HG03066 (cell line): ENCODE results near the gene RYR3.

Experiments
- ATAC-seq: cut with Tn5 transposase; IDR thresholded peaks from one replicate; pipeline ENCODE4 v1.9.1; 2021; ENCODE audit warnings: low read depth; ENCODE audit not compliant: unreplicated experiment

RYR3 gene

DNA sequence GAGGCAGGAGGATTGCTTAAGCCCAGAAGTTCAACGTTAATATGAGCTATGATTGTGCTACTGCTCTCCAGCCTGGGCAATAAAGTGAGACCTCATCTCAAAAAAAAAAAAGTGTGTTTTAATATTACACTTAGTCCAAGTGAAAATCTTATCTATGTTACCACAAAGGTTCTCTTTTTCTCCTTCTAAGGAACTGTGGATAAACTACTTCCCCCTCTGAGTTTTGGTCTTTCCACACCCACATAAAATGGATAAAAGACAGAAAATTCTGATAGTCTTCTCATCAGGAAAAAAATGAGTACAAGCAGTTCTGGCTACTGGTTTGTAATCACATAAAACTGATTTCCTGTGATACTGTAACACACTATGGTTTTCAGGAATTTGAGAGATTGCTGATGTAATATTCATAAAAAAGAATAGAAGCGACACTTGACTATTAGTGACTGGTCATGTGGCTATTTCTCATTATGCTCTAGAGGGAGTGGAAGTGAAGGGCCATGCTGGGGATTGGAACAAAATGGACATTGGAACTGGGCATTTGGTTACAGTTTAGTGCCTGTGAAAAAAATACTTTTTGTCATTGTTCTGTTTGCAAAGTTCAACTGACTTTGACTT lies 68.2 kb downstream of the RYR3 start:
- ATAC-seq = no peak

DNA sequence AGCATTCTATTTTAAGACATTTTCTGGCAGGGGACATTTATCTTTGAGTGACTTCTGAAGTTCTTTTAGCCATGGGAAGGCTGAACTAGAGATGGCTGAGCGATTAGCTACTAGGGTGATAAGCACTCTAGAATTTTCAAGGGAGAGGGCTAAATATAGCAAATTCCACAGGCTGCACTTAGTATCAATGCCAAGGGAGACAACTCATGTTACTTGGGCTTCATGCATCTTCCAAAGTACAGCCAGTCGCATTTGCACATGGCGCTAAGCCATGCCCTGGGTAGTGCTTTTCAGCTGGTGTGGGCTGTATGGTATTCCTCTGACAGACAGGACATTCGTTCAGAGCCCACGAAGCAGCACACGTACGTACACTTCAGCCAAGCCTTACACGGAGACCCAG lies 69.6 kb downstream of the RYR3 start:
- ATAC-seq = no peak

DNA sequence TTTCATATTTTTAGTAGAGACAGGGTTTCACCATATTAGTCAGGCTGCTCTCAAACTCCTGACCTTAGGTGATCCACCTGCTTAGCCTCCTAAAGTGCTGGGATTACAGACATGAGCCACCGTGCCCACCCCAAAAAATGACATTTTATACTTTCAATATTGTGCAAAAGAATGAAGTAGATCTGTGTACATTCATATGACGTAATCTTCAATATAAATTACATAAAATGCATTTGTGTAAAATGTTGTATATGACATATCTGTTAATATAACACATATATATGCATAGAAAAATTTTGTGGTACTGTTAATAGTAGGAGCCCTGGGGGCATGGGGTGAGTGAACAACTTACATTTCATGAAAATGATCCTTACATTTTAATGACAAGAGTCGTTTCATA lies 71.7 kb downstream of the RYR3 start:
- no peak for ATAC-seq

DNA sequence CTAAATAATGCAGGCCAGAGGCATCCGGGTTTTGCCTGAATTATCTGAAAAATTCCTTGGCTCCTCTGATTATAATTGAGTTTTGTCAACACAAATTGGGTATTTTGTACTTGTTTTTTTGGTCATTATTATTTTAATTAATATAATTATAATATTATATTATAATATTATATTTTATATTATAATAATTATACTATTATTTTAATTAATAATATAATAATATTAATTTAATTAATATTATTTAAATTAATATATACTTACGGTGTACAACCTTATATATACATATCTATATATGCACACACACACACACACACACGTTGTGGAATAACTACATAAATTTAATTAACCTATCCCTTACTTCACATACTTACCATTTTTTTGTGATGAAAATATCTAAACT lies 73.5 kb downstream of the RYR3 start:
- ATAC-seq = no peak

DNA sequence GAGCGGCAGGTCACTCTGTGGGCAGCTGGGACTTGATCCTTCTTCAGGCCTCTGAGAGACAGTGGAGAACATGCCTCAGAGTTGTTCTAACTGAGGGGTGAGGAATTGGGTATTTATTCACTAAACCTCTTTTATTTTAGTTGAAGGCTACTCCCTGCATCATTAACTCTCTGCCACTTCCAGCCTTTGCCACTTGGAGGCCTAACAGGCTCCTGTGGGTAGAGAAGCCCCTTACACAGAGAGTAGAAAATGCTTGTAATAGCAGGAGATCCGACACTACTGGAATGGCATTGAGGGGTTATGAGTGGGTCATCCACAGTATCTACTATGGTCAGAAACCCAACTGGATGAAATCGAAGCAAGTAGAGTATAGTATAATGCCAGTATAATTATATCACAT lies 81.7 kb downstream of the RYR3 start:
- ATAC-seq = no peak

DNA sequence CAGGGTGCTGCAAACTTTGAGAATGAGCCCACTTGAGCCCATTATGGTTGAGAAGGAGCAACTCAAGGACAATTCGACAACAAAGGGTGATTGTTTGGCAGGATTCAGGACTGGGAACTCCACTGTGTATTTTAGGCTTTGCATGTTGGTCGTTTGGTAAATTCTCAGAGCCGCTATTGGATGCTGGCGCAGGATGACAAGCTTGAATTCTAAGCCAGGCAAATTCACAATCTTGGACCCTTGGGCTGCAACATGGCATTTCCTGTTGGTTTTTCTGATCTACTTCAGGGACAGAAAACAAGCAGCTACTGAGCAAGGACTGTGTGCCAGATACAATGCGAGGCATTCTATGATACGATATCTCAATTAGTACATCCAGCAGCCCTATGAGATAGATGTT lies 82.8 kb downstream of the RYR3 start:
- no peak for ATAC-seq

DNA sequence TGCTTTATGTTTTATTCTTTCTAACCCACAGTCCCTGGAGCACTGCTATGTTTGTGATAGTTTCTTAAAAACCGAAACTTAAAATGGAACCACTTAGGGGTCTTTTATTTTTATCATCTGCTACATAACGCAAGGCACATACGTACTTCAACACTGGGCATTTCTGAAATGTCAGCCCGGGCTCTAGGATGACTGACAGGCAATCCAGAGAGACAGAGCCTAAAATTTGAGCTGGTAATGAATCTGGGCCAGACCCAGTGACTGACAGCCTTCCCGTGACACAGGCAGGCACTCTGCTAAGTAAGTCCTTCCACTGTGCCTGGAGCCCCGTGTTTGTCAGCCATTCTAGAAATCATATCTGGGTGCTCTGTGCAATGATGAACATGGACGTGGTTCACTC lies 84.6 kb downstream of the RYR3 start:
- no peak for ATAC-seq

DNA sequence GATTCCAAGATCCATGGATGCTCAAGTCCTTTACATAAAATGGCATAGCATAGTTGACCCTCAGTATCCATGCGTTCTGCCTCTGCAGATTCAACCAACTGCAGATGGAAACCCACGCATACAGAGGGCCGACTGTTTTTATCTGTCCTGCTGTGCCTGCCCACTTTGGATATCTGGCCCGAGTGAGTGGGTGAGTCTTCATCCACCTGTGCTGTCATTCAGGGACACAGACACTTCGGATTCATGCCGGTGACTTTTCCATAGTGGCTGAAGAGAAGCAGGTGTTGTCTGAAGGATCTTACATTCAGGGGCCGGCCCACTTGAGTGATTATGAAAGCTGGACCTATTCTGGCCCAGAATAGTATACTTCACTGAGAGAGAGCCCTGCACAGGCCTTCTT lies 85.1 kb downstream of the RYR3 start:
- ATAC-seq = no peak

DNA sequence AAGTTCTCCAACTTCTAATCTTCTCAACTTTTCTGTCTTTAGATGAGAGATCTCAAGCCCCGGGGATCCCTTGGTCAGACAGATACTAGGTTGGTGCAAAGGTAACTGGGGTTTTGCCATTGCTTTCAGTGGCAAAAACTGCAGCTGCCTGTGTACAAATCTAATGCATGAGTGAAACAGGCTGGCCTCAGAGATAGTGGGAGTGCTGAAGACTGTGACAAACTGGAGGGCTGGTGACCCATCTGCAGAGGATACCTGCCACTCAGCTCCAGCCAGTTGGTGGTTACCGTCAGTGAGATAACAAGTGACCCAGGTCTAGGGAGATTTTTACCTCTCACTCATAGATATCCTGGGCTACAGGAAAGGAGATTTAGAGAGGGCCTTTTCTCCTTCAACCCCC lies 85.7 kb downstream of the RYR3 start:
- ATAC-seq = no peak

DNA sequence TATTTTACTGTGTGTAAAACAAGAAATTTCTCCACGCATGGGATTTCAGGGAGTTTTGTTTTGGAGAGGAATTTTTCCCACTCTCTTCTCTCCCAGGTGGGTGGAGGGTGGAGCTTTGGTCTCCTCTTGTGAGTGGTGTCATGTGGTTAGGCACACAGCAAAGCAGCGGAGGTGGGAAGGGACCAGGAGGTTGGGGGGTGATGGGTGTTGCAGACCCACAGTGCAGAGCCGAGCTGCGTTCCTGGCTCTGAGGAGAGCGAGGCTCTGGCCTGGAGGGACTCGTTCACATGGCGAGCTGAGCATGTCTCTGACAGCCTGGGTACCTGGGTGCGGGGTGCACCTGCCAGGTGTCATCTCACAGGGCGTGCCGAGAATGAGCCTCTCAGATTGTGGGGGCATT lies 87.8 kb downstream of the RYR3 start:
- ATAC-seq = no peak

DNA sequence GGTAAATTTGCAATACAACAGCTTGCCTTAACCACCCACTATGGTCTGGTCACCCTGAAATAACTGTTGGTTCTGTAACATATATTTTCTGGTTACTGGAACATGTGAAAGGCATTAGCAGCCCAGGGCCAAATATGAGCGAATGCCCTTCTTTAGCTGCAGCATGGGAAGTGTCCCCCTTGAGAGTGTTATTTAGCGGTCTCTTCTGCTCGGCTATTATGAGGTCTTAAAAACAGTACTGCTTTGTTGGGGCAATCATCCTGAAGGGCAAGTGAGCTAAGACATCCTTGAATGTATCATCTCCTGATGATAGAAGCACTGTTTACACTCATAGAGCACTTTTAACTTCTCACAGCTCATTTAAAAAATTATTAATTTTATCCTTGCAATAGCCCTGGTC lies 90.2 kb downstream of the RYR3 start:
- ATAC-seq = no peak

DNA sequence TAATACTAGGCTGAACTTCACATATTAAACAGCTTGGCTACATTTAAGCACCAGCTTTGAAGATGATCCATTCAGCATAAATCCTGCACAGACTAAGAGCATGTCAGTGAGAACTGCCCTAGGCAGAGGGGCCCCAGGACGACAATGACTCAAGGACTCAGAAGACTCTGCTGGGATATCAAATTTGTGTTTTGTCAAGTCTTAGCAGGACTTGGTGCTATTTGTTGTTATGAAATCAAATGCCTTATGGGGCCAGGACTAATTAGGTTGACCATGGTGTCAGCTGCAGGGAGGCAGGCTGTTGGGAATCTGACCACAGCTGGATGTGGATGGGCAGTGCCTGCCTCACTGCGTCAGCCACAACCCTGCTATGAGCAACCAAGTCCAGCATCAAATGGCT lies 91.8 kb downstream of the RYR3 start:
- no peak for ATAC-seq

DNA sequence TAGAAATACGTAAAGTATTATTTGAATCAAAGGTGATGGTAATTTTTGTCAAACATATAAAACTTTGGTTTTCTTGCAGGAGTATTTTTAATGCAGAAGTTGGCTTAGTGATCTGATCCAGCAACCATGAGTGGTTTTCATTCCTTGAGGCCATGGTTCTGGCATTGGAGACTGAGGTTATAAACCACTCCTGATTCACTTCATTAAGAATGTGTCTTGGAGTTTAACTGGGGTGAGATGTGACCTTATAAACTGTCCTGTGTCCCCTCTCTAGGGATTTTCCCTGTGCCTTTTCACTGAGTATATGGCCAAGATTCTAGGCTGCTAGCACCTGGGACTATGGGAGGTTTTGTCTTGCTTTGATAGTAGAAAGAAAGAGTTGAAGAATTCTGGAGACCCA lies 94.3 kb downstream of the RYR3 start:
- ATAC-seq = no peak

DNA sequence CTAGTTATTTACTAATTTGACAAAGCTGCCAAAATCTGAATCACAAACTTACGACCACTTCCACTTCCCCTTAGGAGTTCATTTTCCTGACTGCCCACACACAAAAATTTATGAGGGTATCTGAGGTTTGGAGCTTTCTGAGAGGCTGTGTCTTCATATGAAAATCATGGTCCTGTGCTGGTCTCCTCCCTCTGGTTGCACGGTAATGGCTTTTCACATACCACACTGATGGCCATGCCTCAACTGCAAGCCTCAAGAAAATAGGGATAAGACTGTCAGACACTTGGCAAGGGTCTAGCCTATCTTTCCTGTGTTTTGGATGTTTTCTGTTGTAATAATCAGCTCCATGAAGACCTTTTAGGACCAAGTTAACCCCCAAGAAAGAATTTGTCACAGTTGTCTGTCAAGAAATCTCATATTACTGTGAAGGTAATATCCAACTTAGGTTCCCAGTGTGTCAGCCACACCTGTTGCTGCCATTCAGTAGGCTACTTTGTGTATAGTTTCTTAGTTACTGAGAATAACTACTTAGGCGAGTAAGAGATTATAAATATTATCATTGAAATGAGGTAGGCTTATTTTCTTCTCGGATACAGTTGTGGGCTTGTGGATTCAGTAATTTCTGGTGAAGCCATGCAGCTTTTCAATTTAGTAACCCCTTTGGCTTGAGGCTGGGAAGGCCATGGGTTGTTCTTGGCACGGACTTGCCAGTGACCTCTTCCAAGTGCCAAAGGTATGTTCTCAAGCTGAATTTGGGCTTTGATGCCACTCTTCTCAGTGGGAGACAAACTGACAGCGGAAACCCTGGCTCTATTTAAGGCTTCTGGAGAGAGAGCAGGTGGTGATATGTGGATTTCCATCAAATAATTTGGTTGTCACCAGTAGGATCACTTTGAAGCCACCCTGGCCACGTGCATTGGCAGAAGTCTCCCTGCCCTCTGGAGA lies 101.1 kb downstream of the RYR3 start:
- no peak for ATAC-seq

DNA sequence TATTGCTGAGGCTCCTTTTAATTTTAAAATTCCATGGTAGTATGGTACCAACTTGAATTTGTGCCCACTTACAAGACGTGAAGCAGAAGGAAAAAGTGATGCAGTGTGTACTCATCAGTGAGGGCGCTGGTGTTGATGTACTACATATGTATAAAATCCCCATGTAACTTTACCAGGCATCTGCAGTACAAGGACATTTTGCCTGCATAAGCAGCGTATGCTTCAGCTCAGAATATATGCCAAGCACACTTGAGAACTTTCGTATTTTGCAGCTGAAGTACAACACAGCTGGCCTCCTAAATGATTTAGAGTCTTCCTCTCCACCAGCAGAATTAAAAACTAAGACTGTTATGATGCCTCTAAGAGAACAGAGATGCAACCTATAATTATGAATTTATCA lies 108.9 kb downstream of the RYR3 start:
- no peak for ATAC-seq

DNA sequence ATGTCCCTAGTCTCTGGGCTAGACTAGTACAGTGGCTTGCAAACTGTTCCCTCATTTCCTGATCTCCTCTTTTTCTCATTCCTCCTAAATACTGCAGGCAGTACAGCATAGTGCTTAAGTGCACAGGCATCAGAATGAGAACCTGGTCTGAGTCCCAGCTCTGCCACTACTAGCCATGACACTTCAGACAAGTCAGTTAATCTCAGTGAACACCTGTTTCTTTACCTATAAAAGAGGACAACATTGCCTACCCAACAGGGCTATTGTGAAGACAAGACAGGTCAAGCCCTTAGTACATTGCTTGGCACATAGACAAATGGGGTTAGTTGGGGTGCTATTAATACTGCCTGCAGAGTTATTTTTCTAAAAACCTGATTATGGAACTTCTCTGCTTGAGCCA lies 113.3 kb downstream of the RYR3 start:
- no peak for ATAC-seq

DNA sequence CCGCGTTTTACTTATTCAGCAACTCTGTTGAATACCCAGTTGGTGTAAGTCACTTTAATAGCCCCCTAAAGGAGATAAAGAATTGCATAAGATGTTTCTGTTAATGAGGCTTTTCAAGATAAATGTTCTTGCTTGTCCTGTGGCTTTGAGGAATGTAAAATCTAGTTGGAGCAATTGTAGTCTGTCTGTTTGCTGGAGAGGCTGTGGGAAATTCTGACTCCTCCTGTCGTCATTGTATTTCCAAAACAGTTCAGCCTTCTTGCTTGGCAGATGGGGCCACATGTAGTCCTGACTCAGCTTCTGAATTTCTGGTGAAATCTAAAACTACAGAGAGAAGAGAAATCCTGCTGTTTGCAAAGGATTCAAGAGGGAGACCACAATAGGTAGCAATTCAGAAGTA lies 114.4 kb downstream of the RYR3 start:
- ATAC-seq = no peak

DNA sequence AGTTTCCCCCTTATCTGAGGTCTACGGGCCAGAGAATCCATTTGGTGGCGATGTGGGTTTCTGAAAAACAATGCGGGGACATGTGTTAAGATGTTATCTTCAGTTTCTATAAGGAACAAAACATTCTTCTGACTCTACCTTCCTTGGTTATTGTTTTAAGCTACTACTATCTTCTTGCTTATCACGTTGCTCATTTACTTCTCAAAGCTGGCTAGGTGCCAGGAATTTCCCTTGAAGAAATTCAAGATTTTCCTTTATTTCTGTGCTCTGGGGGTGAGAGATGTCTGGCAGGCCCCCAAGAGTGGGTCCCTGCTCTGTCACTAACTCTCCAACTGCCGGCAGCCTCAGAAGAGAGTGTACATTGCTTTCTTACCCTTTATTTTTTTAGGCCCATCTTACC lies 119.8 kb downstream of the RYR3 start:
- no peak for ATAC-seq

DNA sequence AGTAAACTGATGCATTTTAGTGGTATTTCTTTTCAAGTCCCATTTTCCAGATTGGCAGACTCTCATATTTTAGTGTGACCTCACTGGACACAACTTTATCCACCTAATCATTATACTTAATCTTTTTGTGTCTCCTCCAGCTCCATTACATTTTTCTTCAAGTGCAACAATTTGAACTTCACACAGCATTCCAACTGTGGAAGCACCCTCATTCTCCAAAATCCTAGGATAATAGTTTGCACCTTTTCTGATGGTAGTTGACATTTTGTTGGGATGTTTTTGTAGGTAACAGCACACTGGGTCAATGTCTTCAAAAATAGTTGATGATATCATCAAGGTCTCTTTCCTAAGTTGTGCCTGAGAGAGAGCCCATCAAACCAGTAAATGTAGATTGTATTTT lies 123.1 kb downstream of the RYR3 start:
- ATAC-seq = no peak

DNA sequence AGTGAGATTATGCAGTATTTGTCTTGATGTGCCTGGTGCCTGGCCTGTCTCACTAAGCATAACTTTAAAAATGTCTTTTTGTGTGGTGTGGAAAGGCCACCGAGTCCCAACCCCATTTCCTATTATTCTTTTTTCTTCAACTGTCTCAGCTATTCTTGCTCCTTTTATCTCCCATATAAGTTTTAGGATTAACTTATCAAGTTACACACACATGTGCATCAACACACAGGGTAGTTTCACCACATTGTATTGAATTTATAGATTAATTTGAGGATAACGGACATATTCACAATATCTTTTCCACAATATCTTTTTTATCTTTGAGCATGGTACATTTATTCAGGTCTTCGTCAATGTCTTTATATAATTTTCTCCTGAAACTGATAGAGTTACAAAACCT lies 127.6 kb downstream of the RYR3 start:
- no peak for ATAC-seq

DNA sequence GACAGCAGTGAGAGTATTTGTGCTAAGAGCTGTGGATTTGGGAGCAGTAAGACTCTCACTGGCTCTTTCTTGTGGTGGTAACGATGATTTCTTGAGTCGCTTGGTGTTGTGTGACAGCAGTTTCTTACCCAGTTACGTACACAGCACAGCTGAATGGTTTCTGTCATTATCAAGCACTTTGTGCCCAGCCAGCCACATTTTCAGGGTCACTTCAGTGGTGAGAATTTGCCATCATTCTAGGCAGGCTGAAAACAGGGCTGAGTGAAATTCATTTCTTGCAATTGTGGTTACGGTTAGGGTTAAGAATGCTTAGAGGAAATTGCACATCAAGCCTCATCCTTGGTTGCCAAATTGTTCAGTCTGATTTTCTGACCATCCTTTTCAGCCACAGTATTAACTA lies 130.1 kb downstream of the RYR3 start:
- no peak for ATAC-seq

DNA sequence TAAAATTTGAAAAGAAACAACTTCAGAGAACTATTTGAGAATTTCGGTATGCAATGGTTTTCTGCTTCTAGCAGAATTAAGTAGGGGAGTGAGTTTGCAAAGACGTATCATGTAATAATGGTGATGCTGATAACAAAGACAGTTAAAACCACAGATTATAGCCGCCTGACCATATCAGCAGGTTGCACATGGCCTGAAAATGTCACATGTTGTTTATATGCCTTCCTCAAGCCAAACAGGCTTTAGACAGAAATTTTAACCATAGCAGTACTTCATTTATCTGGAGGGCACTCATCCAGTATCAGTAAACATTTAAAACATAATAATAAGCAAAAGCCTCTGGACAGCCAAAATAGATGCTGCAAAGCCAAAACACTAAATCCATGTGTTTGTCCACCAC lies 131.7 kb downstream of the RYR3 start:
- ATAC-seq = no peak
